Spleen (tissue), 11 donors: ENCODE measurements around the gene PRPF19. TPM values are rescaled to one million over a fixed set of nuclear protein-coding genes. Genes with fewer than 3 reads are reported as not detected.

Experiments
- DNase-seq: peaks from one replicate; pipeline ENCODE4 v3.0.0-alpha.2; 2020
- H3K27ac ChIP-seq, 8 donors: fragments of 200-600 bp; sonication (generic) in 7 of 8; 1 replicate in 4 of 8; 2 replicates in 4 of 8; pipeline versions ENCODE4 v1.5.0 to v1.8.0; 2016 to 2021; ENCODE audit warnings: inconsistent platforms in 4 of 8, mild to moderate bottlenecking in 4 of 8, moderate library complexity in 1 of 8
- H3K27me3 ChIP-seq, 7 donors: fragments of 200-600 bp; sonication (generic) in 6 of 7; replicated peaks in 1 of 7; 1 replicate in 4 of 7; 2 replicates in 3 of 7; pipeline versions ENCODE4 v1.5.0 to v1.8.0; 2016 to 2021; ENCODE audit warnings: inconsistent platforms in 3 of 7, mild to moderate bottlenecking in 1 of 7
- H3K36me3 ChIP-seq, 6 donors: fragments of 200-600 bp; sonication (generic) in 5 of 6; 1 replicate in 4 of 6; 2 replicates in 2 of 6; pipeline versions ENCODE4 v1.5.0 to v1.8.0; 2016 to 2021; ENCODE audit warnings: inconsistent platforms in 2 of 6
- H3K4me1 ChIP-seq, 6 donors: fragments of 200-600 bp; sonication (generic) in 5 of 6; 1 replicate in 3 of 6; 2 replicates in 3 of 6; pipeline versions ENCODE4 v1.5.0 to v1.8.0; 2016 to 2021; ENCODE audit warnings: inconsistent platforms in 3 of 6
- H3K4me3 ChIP-seq, 8 donors: fragments of 200-600 bp; sonication (generic) in 7 of 8; 1 replicate in 4 of 8; 2 replicates in 4 of 8; pipeline versions ENCODE4 v1.5.0 to v1.8.0; 2016 to 2021; ENCODE audit warnings: inconsistent platforms in 4 of 8, mild to moderate bottlenecking in 4 of 8, moderate library complexity in 2 of 8
- H3K9me3 ChIP-seq, 8 donors: fragments of 200-600 bp; sonication (generic) in 7 of 8; 1 replicate in 4 of 8; 2 replicates in 4 of 8; pipeline versions ENCODE4 v1.5.0 to v1.8.0; 2016 to 2021; ENCODE audit warnings: inconsistent platforms in 4 of 8
- CTCF ChIP-seq, 11 experiments: fragments of 200-600 bp in 7 of 11; fragments of 450-650 bp in 4 of 11; sonication (generic) in 4 of 11; IDR thresholded peaks in 8 of 11; conservative IDR thresholded peaks in 3 of 11; 1 replicate in 7 of 11; 2 replicates in 4 of 11; pipeline versions ENCODE4 v1.4.0 to v1.8.0; 2016 to 2021; ENCODE audit warnings: antibody characterized with exemption in 11 of 11, inconsistent platforms in 4 of 11, mild to moderate bottlenecking in 1 of 11
- POLR2A ChIP-seq, 3 donors: fragments of 450-650 bp; IDR thresholded peaks; one replicate each; pipeline ENCODE4 v1.5.1; 2017; ENCODE audit warnings: antibody characterized with exemption in 3 of 3, mild to moderate bottlenecking in 1 of 3
- POLR2AphosphoS5 ChIP-seq, 3 donors: sonication (generic); formaldehyde crosslinking; IDR thresholded peaks; one replicate each; pipeline ENCODE4 v1.5.1; 2017; ENCODE audit warnings: antibody characterized with exemption in 3 of 3
- WGBS, 5 donors: extraction: QIAGEN DNeasy Blood & Tissue Kit in 3 of 5; methylation state at CpG; one replicate each; pipeline versions ENCODE4 v1.1.5 to v1.1.7; 2013 to 2018; 5-methylcytosine and 5-hydroxymethylcytosine counted together
- intact Hi-C: fragments of 100-400 bp; cut with DNase I; formaldehyde crosslinking; loops from one replicate; pipeline ENCODE4 v1.15.0; 2023; ENCODE audit warnings: low total_unique reads
- polyA plus RNA-seq, 3 donors: library from polyadenylated mRNA; stranded (reverse); fragments of 200-250 nt; gene quantifications; one replicate each; pipeline ENCODE4 v1.2.1, GENCODE V29; 2013
- total RNA-seq, 7 donors: library from RNA; depleted of rRNA in 3 of 7; stranded (reverse); fragments of >200 nt in 3 of 7; fragmentation: NEBNext Ultra II Directional in 4 of 7; extraction: Animal tissue kit (Norgen Biotek cat#: 25700) in 4 of 7; gene quantifications; one replicate each; pipeline versions ENCODE4 v1.1.0 to v1.2.1, GENCODE V29; 2016 to 2021
- donor health status: healthy with polysubstance abuse.
- donor health status: DM: no; HTN: no; CAD: no; lungs with moderate emphysema.
- donor health status: DM: no; HTN: no; CAD: no.
- donor health status: Bipolar disorder and iron deficiency.
- donor health status: healthy.
- donor health status: DM: no; HTN: no; CAD: no.
- donor health status: DM: yes; HTN: yes; CAD: no.

The PRPF19 gene
- total and polyA plus RNA-seq, 10 donors, result 58.7 to 81.1 (median 70.1) TPM

GRCh38 chr11:60872124-60872960, 34.0 kb downstream of the PRPF19 start:
- Histone ChIP-seq H3K27ac (peak overlapping the region in 3 of 8 donors; percentile 17 to 36 (median 22)), H3K9me3 (no peaks in the 10 kb centered on the region), H3K36me3 (peaks cover 0 to 17% (median 0%) of the 10 kb centered on the region in 6 donors), H3K27me3 (peaks cover 0 to 11% (median 0%) of the 10 kb centered on the region in 7 donors), H3K4me1 (peaks cover 0 to 30% (median 8%) of the 10 kb centered on the region in 6 donors), H3K4me3 (no peak overlapping the region)
- WGBS, 5 donors, result 84 to 94% (median 91%) methylated on average over 4 to 6 of the region's 6 CpGs
- TF ChIP-seq CTCF (IDR thresholded peaks at IDR 0.05 in 8 of 11, conservative IDR thresholded peaks at IDR 0.05 in 3 of 11) (no peak), POLR2AphosphoS5 (IDR thresholded peaks at IDR 0.05) (peak in 1 of 3 donors; percentile 38)
- intact Hi-C loops, result no loop called here
- peak; percentile 45 for DNase-seq

GRCh38 chr11:60871378-60872061, 34.9 kb downstream of the PRPF19 start:
- H3K9me3 ChIP-seq, result no peaks in the 10 kb centered on the region
- 56 to 65% (median 61%) methylated on average over 5 to 7 of the region's 7 CpGs for WGBS, 5 donors
- peak overlapping the region in 2 of 8 donors; percentile 17 to 36 for H3K27ac ChIP-seq
- no peak overlapping the region for H3K4me3 ChIP-seq
- peaks cover 0 to 12% (median 0%) of the 10 kb centered on the region in 6 donors for H3K36me3 ChIP-seq
- peaks cover 0 to 30% (median 8%) of the 10 kb centered on the region in 6 donors for H3K4me1 ChIP-seq
- intact Hi-C loops, result no loop called here
- H3K27me3 ChIP-seq, result peaks cover 0 to 11% (median 0%) of the 10 kb centered on the region in 7 donors
- DNase-seq, result peak; percentile 41
- TF ChIP-seq POLR2AphosphoS5 (IDR thresholded peaks at IDR 0.05), result no peak
- TF ChIP-seq POLR2A (IDR thresholded peaks at IDR 0.05), result no peak
- peak in 1 of 11 experiments; percentile 6 for TF ChIP-seq CTCF (IDR thresholded peaks at IDR 0.05 in 8 of 11, conservative IDR thresholded peaks at IDR 0.05 in 3 of 11)

- peak overlapping the region in 1 of 8 donors; percentile 36 for H3K27ac ChIP-seq
- WGBS, 5 donors, result 63 to 77% (median 69%) methylated on average over 11 to 13 of the region's 13 CpGs
- H3K4me1 ChIP-seq, result peaks cover 0 to 30% (median 8%) of the 10 kb centered on the region in 6 donors
- H3K36me3 ChIP-seq, result peaks cover 0 to 12% (median 0%) of the 10 kb centered on the region in 6 donors
- no peak overlapping the region for H3K4me3 ChIP-seq
- H3K9me3 ChIP-seq, result no peaks in the 10 kb centered on the region
- peak; percentile 64 for DNase-seq
- intact Hi-C loops, result no loop called here
- H3K27me3 ChIP-seq, result peaks cover 0 to 11% (median 0%) of the 10 kb centered on the region in 7 donors
- TF ChIP-seq POLR2A (IDR thresholded peaks at IDR 0.05) (no peak), POLR2AphosphoS5 (IDR thresholded peaks at IDR 0.05) (no peak), CTCF (IDR thresholded peaks at IDR 0.05 in 8 of 11, conservative IDR thresholded peaks at IDR 0.05 in 3 of 11) (no peak)
Measured at GRCh38 chr11:60870733-60871377, 35.5 kb downstream of the PRPF19 start.
